Transverse colon (tissue), 4 donors: ENCODE measurements around the gene CEPT1.

Experiments used
- CTCF ChIP-seq, 5 experiments: fragments of 200-600 bp in 3 of 5; fragments of 450-650 bp in 2 of 5; sonication (generic) in 3 of 5; IDR thresholded peaks; 1 replicate in 2 of 5; 2 replicates in 3 of 5; pipeline ENCODE4 v1.5.1; 2016 to 2017; ENCODE audit warnings: antibody characterized with exemption in 5 of 5, inconsistent platforms in 3 of 5, mild to moderate bottlenecking in 2 of 5, moderate library complexity in 1 of 5
- EP300 ChIP-seq: sonication (generic); formaldehyde crosslinking; IDR thresholded peaks from one replicate; pipeline ENCODE4 v1.6.1; 2017; ENCODE audit warnings: antibody characterized with exemption, low read depth
- POLR2A ChIP-seq: fragments of 450-650 bp; IDR thresholded peaks from one replicate; pipeline ENCODE4 v1.6.1; 2016; ENCODE audit warnings: antibody characterized with exemption, mild to moderate bottlenecking, moderate library complexity
- POLR2AphosphoS5 ChIP-seq, 3 donors: sonication (generic); formaldehyde crosslinking; IDR thresholded peaks; one replicate each; pipeline ENCODE4 v1.6.1; 2016; ENCODE audit warnings: antibody characterized with exemption in 3 of 3

- TF ChIP-seq CTCF (IDR thresholded peaks at IDR 0.05) (no peak), POLR2AphosphoS5 (IDR thresholded peaks at IDR 0.05) (no peak), POLR2A (no peak), EP300 (no peak)
These were observed 24.1 kb downstream of the CEPT1 start for GRCh38 chr1:111164151-111164550.
